HG03469 (cell line): ENCODE results near the gene CHRDL2.
"Not testable (repeated sequence)": the region's sequence is repeated elsewhere in the genome, so short reads cannot be mapped to it uniquely, and the experiment has no call there.

ENCODE experiments used
- ATAC-seq: cut with Tn5 transposase; IDR thresholded peaks from one replicate; pipeline ENCODE4 v1.9.1; 2021; ENCODE audit warnings: mild to moderate bottlenecking, moderate library complexity, moderate number of reproducible peaks; ENCODE audit not compliant: unreplicated experiment

Gene CHRDL2

GRCh38 chr11:74731301-74732094 lies at the start of gene CHRDL2:
Gene CHRDL2 (minus strand): TSS chr11:74731426. CDS start chr11:74730888, 538 bp downstream.
- ATAC-seq = no peak

DNA sequence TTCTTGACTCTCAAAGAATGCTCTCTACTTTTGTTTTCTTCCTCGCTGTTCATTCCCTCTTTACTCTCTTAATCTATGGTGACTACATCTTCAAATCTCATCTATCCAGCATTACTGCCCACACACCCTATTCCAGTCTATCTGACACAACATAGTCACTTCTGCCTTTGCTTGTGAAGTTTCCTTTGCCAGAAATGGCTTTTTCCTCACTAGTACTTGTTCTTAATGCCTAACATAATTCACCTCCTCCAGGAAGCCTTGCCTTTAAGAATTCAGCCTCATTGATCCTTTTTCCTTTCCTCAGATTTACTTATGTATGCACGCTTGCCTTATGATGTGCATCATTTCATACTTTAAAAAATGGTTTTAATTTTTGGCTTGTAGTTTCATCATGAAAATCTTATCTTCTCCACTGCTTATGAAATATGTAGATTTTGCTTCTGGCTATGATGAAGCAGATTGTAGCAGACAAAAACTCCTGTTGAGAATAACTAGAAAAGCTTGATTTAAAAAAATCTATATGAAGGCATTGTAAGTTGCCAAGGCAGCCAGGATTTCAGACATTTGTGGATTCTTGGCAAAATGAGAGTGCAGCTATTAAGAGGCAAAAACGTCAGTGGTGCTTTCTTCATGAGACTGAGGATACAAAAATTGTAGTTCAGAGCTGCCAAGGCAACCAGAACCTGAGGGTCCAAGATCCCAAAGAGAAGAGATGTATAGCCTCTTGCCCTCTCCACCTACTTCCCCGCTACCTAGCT lies 49.2 kb upstream of the CHRDL2 start:
- no peak for ATAC-seq

GRCh38 chr11:74778581-74778980 lies 47.4 kb upstream of the CHRDL2 start:
- ATAC-seq = no peak

DNA sequence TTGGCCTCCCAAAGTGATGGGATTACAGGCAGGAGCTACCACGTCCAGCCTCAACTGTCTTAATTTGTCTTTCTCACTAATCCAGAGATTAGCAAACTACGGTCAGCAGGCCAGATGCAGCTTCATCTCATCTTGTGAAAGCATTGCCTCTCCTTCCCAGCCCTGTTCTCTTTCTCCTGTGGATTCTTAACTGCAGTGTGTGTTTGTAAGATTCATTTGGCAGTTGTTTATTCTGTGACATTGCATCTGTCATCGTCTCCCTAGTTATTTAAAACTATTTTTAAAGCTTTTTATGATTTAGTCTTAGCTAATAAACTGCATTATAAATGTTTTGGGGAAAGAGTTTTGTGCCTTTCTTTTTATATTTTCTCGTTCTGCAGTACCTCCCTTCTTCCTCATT lies 46.7 kb upstream of the CHRDL2 start:
- no peak for ATAC-seq

GRCh38 chr11:74777038-74777437 lies 45.8 kb upstream of the CHRDL2 start:
- no peak for ATAC-seq

GRCh38 chr11:74776546-74776945 lies 45.3 kb upstream of the CHRDL2 start:
- ATAC-seq = no peak

DNA sequence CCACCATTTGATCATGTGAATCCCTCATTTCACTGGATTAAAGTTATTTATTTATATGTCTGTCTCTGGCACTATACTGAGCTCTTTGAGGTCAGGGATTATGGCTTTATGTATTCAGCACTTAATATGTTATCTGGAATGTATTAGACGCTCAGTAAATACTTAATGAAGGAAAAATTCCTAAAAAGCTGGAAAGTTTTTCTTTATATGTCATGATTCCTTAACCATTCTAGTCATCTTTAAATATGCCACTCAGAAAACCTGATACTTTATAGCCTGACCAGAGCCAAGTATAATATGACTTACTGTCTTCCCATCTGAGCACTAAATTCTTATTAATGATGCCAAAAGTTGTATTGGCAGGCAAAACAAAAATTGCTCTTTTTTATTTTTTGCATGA lies 44.5 kb upstream of the CHRDL2 start:
- ATAC-seq = no peak

GRCh38 chr11:74773476-74773875 lies 42.2 kb upstream of the CHRDL2 start:
- ATAC-seq = no peak

DNA sequence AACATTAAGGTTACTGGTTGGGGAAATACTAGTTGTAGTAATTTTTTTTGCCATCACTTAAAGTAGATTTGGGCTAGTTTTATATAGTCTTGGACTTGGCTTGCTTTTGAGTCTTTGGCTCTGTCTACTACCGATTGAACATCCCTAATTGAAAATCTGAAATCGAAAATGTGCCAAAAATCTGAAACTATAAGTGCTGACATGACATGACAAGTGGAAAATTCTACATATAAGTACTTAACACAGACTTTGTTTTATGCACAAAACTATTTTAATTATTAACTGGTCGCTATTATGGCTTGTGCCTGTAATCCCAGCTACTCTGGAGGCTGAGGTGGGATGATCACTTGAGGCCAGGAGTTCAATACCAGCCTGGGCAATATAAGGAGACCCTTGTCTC lies 39.9 kb upstream of the CHRDL2 start:
- no peak for ATAC-seq

GRCh38 chr11:74770456-74770855 lies 39.2 kb upstream of the CHRDL2 start:
- no peak for ATAC-seq

DNA sequence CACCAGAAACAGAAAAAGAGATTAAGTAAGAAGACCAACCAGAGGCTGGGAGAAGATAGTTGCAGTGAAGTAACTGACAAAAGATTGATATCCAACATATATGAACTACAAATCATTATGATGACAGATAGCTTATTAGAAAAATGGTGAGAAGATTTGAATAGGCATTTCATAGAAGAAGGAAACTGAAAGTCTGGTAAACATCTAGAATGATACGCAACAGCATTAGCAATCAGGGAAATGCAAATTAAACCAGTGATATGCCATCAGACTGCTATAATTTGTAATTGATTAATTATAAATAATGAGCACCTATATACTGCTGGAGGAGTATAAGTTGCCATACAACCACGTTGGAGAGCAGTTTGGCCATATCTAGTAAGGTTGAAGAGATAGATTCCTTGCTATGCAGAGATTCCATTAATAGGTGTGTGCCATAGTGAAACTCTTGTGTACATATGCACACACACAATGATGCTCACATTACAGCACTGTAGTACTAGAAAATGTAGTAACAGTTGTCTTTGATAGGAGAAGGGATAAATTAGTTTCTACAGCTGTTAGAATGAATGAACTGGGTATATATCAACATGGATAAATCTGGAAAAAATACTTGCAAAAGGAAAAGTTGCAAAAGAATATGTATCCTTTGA lies 38.0 kb upstream of the CHRDL2 start:
- ATAC-seq = no peak

DNA sequence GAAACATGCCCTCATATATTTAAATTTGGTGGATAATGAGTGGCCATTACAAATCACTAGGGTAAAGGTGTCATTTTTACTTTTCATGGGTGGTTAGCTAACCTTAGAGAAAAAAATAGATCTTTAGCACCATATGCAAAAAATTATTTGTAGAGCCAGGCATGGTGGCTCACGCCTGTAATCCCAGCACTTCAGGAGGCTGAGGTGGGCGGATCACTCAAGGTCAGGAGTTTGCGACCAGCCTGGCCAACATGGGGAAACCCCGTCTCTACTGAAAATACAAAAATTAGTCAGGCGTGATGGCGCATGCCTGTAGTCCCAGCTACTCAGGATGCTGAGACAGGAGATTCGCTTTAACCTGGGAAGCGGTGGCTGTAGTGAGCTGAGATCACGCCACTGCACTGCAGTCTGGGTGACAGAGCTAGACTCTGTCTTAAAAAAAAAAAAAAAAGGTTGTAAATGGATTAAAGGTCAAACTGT lies 37.0 kb upstream of the CHRDL2 start:
- ATAC-seq = not testable (repeated sequence)

DNA sequence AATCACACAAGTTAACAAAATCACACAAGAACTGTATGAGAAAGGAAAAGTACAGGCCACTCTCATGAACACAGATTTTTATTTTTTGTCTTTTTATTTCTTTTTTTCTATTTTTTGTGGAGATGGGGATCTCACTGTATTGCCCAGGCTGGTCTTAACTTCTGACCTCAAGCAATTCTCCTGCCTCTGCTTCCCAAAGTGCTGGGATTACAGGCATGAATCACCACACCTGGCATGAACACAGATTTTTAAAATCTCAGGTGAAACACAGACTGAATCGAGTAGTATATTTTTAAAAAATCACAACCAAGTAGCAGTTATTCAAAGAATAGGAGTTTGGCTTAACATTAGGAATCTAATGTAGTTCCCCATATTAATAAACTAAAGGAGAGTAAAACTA lies 35.7 kb upstream of the CHRDL2 start:
- no peak for ATAC-seq

GRCh38 chr11:74756571-74756970 lies 25.3 kb upstream of the CHRDL2 start:
- no peak for ATAC-seq

DNA sequence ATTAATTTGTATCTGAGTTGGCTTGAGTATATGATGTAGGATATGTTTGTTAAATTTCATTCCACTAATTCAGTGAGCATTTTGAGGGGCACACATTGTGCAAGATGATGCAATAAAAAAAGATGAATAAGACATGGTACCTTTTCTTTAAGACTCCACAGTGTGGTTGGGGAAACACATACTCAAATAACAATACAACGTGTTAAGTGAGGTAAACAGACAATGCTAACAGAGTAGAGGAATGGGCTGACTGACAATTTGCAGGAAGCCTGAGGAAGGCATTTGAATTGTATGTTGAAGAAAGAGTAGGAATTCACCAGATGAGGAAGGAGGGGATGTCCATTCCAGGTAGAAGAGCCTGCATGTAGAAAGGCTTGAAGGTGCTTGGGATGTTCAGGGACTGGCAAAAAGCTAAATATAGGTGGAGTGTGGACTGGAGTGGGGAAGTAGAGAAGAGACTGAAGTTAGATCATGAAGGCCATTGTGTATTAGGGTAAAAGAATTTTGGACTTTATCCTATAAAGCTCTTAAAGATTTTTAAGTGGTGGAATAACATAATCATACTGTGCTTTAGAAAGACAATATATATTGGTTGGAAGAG lies 24.3 kb upstream of the CHRDL2 start:
- no peak for ATAC-seq

DNA sequence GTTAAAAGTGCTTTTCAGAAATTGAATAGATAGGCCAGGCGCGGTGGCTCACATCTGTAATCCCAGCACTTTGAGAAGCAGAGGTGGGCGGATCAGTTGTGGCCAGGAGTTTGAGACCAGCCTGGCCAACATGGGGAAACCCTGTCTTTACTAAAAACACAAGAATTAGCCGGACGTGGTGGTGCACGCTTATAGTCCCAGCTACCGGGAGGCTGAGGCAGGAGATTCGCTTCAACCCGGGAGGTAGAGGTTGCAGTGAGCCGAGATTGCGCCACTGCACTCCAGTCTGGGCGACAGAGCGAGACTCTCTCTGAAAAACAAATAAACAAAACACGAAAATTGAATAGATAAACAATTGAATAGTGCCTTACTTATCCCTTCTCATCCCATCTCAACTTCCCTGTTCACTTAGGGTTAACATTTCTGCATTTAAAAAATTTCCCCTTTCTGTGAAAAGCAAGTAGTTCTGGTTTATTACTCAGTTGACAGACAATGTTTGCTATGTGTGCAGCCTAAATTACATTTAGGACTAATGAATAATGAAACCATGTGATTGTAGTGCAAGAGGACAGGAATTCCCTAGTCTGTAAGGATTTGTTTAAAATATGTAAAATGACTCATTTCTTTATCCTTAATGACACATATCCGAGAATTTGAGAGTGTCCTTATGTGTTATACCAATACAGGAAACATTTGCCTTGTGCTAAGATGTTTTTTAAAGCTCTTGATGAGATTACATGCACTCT lies 23.5 kb upstream of the CHRDL2 start:
- no peak for ATAC-seq

GRCh38 chr11:74751303-74751702 lies 20.1 kb upstream of the CHRDL2 start:
- no peak for ATAC-seq

- not testable (repeated sequence) for ATAC-seq
Measured at GRCh38 chr11:74750598-74750997, 19.4 kb upstream of the CHRDL2 start.

- no peak for ATAC-seq
Measured at GRCh38 chr11:74749965-74750296, 18.7 kb upstream of the CHRDL2 start.

- ATAC-seq = peak; percentile 18
Measured at GRCh38 chr11:74749127-74749964, 18.1 kb upstream of the CHRDL2 start.
